CD14-positive monocyte (primary cell): Measurements from ENCODE around the gene P2RX6. TPM values are rescaled to one million over a fixed set of nuclear protein-coding genes. Genes with fewer than 3 reads are reported as not detected.
"Not testable (repeated sequence)": the region's sequence is repeated elsewhere in the genome, so short reads cannot be mapped to it uniquely, and the experiment has no call there.

Experiments used
- DNase-seq, 3 donors: peaks; one replicate each; pipeline ENCODE4 v3.0.0-alpha.2; 2011 to 2022
- H2AFZ ChIP-seq: 2 replicates; pipeline ENCODE4 v1.6.0; 2012; ENCODE audit warnings: mild to moderate bottlenecking, low read depth, low read length, inconsistent platforms; ENCODE audit not compliant: insufficient read depth, poor library complexity, severe bottlenecking
- H3K27ac ChIP-seq, 2 donors: 1 replicate in 1 of 2; 2 replicates in 1 of 2; pipeline ENCODE4 v1.5.1; 2012 to 2013; ENCODE audit warnings: low read length in 2 of 2, control low read depth in 1 of 2, inconsistent platforms in 1 of 2, low read depth in 1 of 2, mild to moderate bottlenecking in 1 of 2
- H3K27me3 ChIP-seq, 2 donors: one replicate each; pipeline versions ENCODE4 v1.6.0 to v1.6.1; 2011 to 2013; ENCODE audit warnings: low read length in 2 of 2; ENCODE audit not compliant: control insufficient read depth in 2 of 2, insufficient read depth in 2 of 2
- H3K36me3 ChIP-seq, 2 donors: replicated peaks in 1 of 2; 1 replicate in 1 of 2; 2 replicates in 1 of 2; pipeline versions ENCODE4 v1.5.1 to v1.6.1; 2012 to 2013; ENCODE audit warnings: low read length in 2 of 2, control low read depth in 1 of 2, inconsistent platforms in 1 of 2, mild to moderate bottlenecking in 1 of 2; ENCODE audit not compliant: insufficient read depth in 2 of 2, control insufficient read depth in 1 of 2
- H3K4me1 ChIP-seq, 2 donors: 1 replicate in 1 of 2; 2 replicates in 1 of 2; pipeline versions ENCODE4 v1.5.1 to v1.6.1; 2012 to 2013; ENCODE audit warnings: low read length in 2 of 2, control low read depth in 1 of 2, inconsistent platforms in 1 of 2, mild to moderate bottlenecking in 1 of 2, moderate library complexity in 1 of 2; ENCODE audit not compliant: insufficient read depth in 2 of 2, control insufficient read depth in 1 of 2
- H3K4me2 ChIP-seq: replicated peaks from 2 replicates; pipeline ENCODE3; 2012; ENCODE audit warnings: low read length, moderate library complexity, mild to moderate bottlenecking; ENCODE audit not compliant: poor library complexity, severe bottlenecking; ENCODE audit errors: extremely low read depth
- H3K4me3 ChIP-seq, 3 experiments: fragments of 200-600 bp in 1 of 3; sonication (generic) in 1 of 3; replicated peaks in 1 of 3; 1 replicate in 2 of 3; 2 replicates in 1 of 3; pipeline ENCODE4 v1.5.1; 2011 to 2013; ENCODE audit warnings: low read length in 3 of 3, mild to moderate bottlenecking in 3 of 3, control low read depth in 2 of 3, low read depth in 2 of 3, inconsistent platforms in 1 of 3, moderate library complexity in 1 of 3
- H3K79me2 ChIP-seq: 2 replicates; pipeline ENCODE4 v1.6.0; 2012; ENCODE audit warnings: mild to moderate bottlenecking, control low read depth, inconsistent platforms, low read length, moderate library complexity; ENCODE audit not compliant: insufficient read depth
- H3K9ac ChIP-seq: 2 replicates; pipeline ENCODE4 v1.6.0; 2017; ENCODE audit warnings: low read length, mild to moderate bottlenecking; ENCODE audit not compliant: insufficient read depth, poor library complexity, severe bottlenecking
- H3K9me3 ChIP-seq, 2 donors: replicated peaks in 1 of 2; 1 replicate in 1 of 2; 2 replicates in 1 of 2; pipeline versions ENCODE4 v1.5.1 to v1.6.1; 2012 to 2013; ENCODE audit warnings: low read length in 2 of 2, control low read depth in 1 of 2; ENCODE audit not compliant: control insufficient read depth in 1 of 2, insufficient read depth in 1 of 2
- H4K20me1 ChIP-seq: 2 replicates; pipeline ENCODE4 v1.6.0; 2012; ENCODE audit warnings: mild to moderate bottlenecking, low read length, control low read depth, moderate library complexity; ENCODE audit not compliant: insufficient read depth
- H3K27ac Mint-ChIP-seq, 7 donors: one replicate each; pipeline ENCODE4 v1.8.0; 2020; ENCODE audit warnings: mild to moderate bottlenecking in 7 of 7, mixed read lengths in 7 of 7, moderate library complexity in 6 of 7, inconsistent platforms in 2 of 7
- H3K27me3 Mint-ChIP-seq, 3 donors: one replicate each; pipeline ENCODE4 v1.8.0; 2021 to 2022; ENCODE audit warnings: low read depth in 3 of 3, mild to moderate bottlenecking in 3 of 3, mixed read lengths in 3 of 3, moderate library complexity in 3 of 3, inconsistent platforms in 1 of 3
- H3K36me3 Mint-ChIP-seq, 2 donors: one replicate each; pipeline ENCODE4 v1.8.0; 2020; ENCODE audit warnings: mixed read lengths in 2 of 2, inconsistent platforms in 1 of 2, mild to moderate bottlenecking in 1 of 2
- H3K4me1 Mint-ChIP-seq: one replicate; pipeline ENCODE4 v1.8.0; 2020; ENCODE audit warnings: mild to moderate bottlenecking, mixed read lengths
- H3K4me3 Mint-ChIP-seq, 2 donors: one replicate each; pipeline ENCODE4 v1.8.0; 2020; ENCODE audit warnings: mild to moderate bottlenecking in 2 of 2, mixed read lengths in 2 of 2, moderate library complexity in 1 of 2
- H3K9me3 Mint-ChIP-seq, 7 donors: one replicate each; pipeline ENCODE4 v1.8.0; 2020 to 2022; ENCODE audit warnings: mixed read lengths in 7 of 7, mild to moderate bottlenecking in 6 of 7, moderate library complexity in 6 of 7, inconsistent platforms in 2 of 7
- WGBS: methylation state at CpG from one replicate; pipeline ENCODE4 v1.1.5; 2013; ENCODE audit warnings: missing lambda C conversion rate; ENCODE audit not compliant: insufficient coverage; 5-methylcytosine and 5-hydroxymethylcytosine counted together
- intact Hi-C, 2 donors: fragments of 100-400 bp; cut with micrococcal nuclease; formaldehyde crosslinking; loops; one replicate each; pipeline versions ENCODE4 v1.15.0 to v1.15.1; 2023
- polyA plus RNA-seq, 3 donors: library from polyadenylated mRNA; depleted of rRNA in 1 of 3; unstranded in 2 of 3; stranded (reverse) in 1 of 3; fragments of 300-500 nt in 2 of 3; fragments of >200 nt in 1 of 3; fragmentation: Illumina TruSeq in 2 of 3; gene quantifications; 1 replicate in 2 of 3; 2 replicates in 1 of 3; pipeline ENCODE4 v1.2.3, GENCODE V29; 2012 to 2021
- TF ChIP-seq, protein P1 (sequence below): fragments of 200-600 bp; IDR thresholded peaks from one replicate; pipeline ENCODE4 v1.8.0; 2022; ENCODE audit warnings: antibody characterized with exemption, mild to moderate bottlenecking

Gene P2RX6
- polyA plus RNA-seq, 3 donors = not detected

DNA sequence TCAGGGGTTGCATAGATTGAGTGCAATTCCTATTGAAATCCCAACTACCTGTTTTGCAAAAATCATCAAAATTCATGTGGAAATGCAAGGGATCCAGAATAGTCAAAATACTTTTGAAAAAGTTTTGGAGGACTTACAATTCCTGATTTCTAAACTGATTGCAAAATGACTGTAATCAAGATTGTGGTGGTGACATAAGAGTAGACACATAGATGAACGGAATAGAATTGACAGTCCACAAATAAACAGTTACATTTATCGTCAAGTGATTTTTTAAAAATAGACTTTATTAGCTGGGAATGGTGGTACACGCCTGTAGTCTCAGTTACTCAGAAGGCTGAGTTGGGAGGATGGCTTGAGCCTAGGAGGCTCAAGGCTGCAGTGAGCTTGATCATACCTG is 20.0 kb downstream of the P2RX6 start:
- Histone ChIP-seq H3K27ac (no peak overlapping the region), H3K36me3 (no peaks in the 10 kb centered on the region), H3K9ac (no peak overlapping the region), H3K9me3 (no peaks in the 10 kb centered on the region), H3K4me1 (no peaks in the 10 kb centered on the region), H3K4me3 (no peak overlapping the region), H3K4me2 (no peak overlapping the region), H3K79me2 (no peaks in the 10 kb centered on the region), H3K27me3 (peaks cover 9 to 30% of the 10 kb centered on the region in 2 donors), H4K20me1 (no peaks in the 10 kb centered on the region), H2AFZ (no peak overlapping the region)
- no peaks in the 10 kb centered on the region for H3K36me3 Mint-ChIP-seq
- H3K27me3 Mint-ChIP-seq = peaks cover 29 to 42% (median 36%) of the 10 kb centered on the region in 3 donors
- peaks cover 0 to 5% (median 0%) of the 10 kb centered on the region in 7 donors for H3K9me3 Mint-ChIP-seq
- H3K27ac Mint-ChIP-seq = no peak overlapping the region
- intact Hi-C loops = no loop called here
- TF ChIP-seq, protein P1, sequence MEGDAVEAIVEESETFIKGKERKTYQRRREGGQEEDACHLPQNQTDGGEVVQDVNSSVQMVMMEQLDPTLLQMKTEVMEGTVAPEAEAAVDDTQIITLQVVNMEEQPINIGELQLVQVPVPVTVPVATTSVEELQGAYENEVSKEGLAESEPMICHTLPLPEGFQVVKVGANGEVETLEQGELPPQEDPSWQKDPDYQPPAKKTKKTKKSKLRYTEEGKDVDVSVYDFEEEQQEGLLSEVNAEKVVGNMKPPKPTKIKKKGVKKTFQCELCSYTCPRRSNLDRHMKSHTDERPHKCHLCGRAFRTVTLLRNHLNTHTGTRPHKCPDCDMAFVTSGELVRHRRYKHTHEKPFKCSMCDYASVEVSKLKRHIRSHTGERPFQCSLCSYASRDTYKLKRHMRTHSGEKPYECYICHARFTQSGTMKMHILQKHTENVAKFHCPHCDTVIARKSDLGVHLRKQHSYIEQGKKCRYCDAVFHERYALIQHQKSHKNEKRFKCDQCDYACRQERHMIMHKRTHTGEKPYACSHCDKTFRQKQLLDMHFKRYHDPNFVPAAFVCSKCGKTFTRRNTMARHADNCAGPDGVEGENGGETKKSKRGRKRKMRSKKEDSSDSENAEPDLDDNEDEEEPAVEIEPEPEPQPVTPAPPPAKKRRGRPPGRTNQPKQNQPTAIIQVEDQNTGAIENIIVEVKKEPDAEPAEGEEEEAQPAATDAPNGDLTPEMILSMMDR = no peak
- H3K4me1 Mint-ChIP-seq = no peaks in the 10 kb centered on the region
- no peak overlapping the region for H3K4me3 Mint-ChIP-seq
- no peak for DNase-seq
- WGBS = no CpG with 5 or more reads among the region's 3 CpGs

DNA sequence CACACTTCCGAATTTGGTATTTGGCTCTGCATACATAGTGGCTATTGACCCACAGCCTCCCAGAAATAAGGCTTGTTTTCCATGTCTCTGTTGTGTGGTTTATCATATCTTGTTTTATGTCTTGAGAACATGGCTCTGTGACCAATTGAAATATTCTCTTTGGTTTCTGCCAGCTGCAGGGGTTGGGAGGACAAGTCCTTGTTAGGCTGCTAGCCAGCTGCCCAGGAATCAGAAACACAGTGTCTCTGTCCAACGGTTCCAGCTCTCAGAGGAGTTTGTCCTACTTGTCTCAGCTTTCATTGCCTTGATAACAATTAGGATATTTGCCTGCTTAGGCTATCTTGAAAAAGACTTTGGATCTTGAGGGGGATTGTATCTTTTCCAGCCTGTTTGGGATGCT is 23.4 kb downstream of the P2RX6 start:
- Histone ChIP-seq H3K27ac (no peak overlapping the region), H4K20me1 (no peaks in the 10 kb centered on the region)
- peaks cover 0 to 2% (median 0%) of the 10 kb centered on the region in 7 donors for H3K9me3 Mint-ChIP-seq

DNA sequence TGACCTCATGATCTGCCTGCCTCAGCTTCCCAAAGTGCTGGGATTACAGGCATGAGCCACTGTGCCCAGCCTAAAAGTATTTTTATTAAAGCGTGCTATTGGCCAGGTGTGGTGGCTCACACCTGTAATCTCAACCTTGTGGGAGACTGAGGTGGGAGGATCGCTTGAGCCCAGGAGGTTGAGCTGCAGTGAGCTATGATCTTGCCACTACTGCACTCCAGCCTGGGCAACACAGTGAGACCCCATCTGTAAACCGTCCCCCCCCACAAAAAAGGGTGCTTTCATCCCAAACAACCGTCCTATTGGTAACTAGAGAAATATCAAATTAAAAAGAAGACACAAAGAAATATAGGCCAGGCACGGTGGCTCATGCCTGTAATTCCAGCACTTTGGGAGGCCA is 24.2 kb downstream of the P2RX6 start:
- H3K27me3 ChIP-seq, H3K9me3 ChIP-seq, H3K27ac ChIP-seq, H3K4me3 ChIP-seq, H3K36me3 ChIP-seq, H3K9ac ChIP-seq, intact Hi-C loops, H2AFZ ChIP-seq, DNase-seq, H3K27me3 Mint-ChIP-seq, H3K4me2 ChIP-seq, H3K4me3 Mint-ChIP-seq, H3K27ac Mint-ChIP-seq, H4K20me1 ChIP-seq, H3K9me3 Mint-ChIP-seq, H3K4me1 ChIP-seq, H3K4me1 Mint-ChIP-seq, H3K79me2 ChIP-seq, H3K36me3 Mint-ChIP-seq: not testable (repeated sequence)
- WGBS = no CpG with 5 or more reads among the region's 5 CpGs

More for the DNA sequence above, 23.4 kb downstream of the P2RX6 start:
- no peak for DNase-seq
- Histone ChIP-seq H3K79me2 (no peaks in the 10 kb centered on the region), H3K4me2 (no peak overlapping the region), H3K27me3 (peaks cover 0 to 6% of the 10 kb centered on the region in 2 donors), H2AFZ (no peak overlapping the region), H3K36me3 (no peaks in the 10 kb centered on the region), H3K9ac (no peak overlapping the region), H3K9me3 (no peaks in the 10 kb centered on the region), H3K4me1 (no peaks in the 10 kb centered on the region), H3K4me3 (no peak overlapping the region)
- H3K4me3 Mint-ChIP-seq = no peak overlapping the region
- intact Hi-C loops = no loop called here
- TF ChIP-seq, protein P1 = no peak
- peaks cover 6 to 11% (median 7%) of the 10 kb centered on the region in 3 donors for H3K27me3 Mint-ChIP-seq
- WGBS = 64% methylated on average over 1 of the region's 2 CpGs
- no peaks in the 10 kb centered on the region for H3K36me3 Mint-ChIP-seq
- H3K27ac Mint-ChIP-seq = no peak overlapping the region
- peaks cover 3% of the 10 kb centered on the region for H3K4me1 Mint-ChIP-seq
